ENCODE results near the gene LINC01488. TPM values are rescaled to one million over a fixed set of nuclear protein-coding genes. Genes with fewer than 3 reads are reported as not detected.

Gene LINC01488
- total RNA-seq, 1 experiment from 2014 or later: not detected

DNA sequence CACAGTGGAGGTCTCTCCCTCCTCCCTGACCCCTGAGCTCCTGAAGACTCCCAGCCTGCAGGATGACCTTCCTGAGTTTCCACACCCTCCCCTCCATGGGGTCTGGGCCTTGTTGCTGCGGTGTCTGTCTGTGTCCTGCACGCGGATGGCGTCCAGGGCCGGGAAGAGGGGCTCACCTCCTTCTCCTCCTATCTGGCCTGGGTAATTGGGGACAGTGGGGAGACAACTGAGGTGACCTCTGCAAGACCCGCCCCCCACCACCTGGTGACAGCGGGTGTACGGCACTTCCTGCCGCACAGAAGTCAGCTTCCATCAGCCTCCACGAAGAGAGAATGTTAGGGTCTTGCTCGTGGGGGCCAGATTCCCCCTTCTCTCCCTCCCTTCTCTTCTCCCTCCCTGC is 31.7 kb downstream of the LINC01488 start:
- Histone ChIP-seq H3K4me2 (no peak overlapping the region), H3F3A (ENCODE audit: insufficient read depth, low read depth) (no peaks in the 10 kb centered on the region), H3K36me3 (ENCODE audit: low read depth) (no peaks in the 10 kb centered on the region), H3K9me3 (ENCODE audit: insufficient read depth, low read depth) (peaks cover 3% of the 10 kb centered on the region; the same call in 1 of the 2 replicates), H3K9me2 (ENCODE audit: insufficient read depth) (no peaks in the 10 kb centered on the region), H3K27ac (no peak overlapping the region), H3K79me2 (ENCODE audit: low read depth) (no peaks in the 10 kb centered on the region), H4K20me1 (ENCODE audit: insufficient read depth) (no peaks in the 10 kb centered on the region), H3K4me3 (no peak overlapping the region), H2AFZ (no peak overlapping the region), H3K27me3 (ENCODE audit: insufficient read depth, low read depth) (peaks cover 12% of the 10 kb centered on the region; the same call in 1 of the 2 replicates), H3K4me1 (replicated peaks; ENCODE audit: insufficient read depth) (peaks cover 7% of the 10 kb centered on the region; the same call in 1 of the 2 replicates)
- intact Hi-C loops (cut with micrococcal nuclease; ENCODE audit: unreplicated experiment): no loop called here
- TF ChIP-seq, protein P1, sequence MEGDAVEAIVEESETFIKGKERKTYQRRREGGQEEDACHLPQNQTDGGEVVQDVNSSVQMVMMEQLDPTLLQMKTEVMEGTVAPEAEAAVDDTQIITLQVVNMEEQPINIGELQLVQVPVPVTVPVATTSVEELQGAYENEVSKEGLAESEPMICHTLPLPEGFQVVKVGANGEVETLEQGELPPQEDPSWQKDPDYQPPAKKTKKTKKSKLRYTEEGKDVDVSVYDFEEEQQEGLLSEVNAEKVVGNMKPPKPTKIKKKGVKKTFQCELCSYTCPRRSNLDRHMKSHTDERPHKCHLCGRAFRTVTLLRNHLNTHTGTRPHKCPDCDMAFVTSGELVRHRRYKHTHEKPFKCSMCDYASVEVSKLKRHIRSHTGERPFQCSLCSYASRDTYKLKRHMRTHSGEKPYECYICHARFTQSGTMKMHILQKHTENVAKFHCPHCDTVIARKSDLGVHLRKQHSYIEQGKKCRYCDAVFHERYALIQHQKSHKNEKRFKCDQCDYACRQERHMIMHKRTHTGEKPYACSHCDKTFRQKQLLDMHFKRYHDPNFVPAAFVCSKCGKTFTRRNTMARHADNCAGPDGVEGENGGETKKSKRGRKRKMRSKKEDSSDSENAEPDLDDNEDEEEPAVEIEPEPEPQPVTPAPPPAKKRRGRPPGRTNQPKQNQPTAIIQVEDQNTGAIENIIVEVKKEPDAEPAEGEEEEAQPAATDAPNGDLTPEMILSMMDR (conservative IDR thresholded peaks at IDR 0.05): no peak
- no peak for TF ChIP-seq EZH2 (IDR thresholded peaks at IDR 0.05; ENCODE audit: low read depth)
- no TSS peak for BruUV-seq (replicated peaks)
- ChIA-PET POLR2A (ENCODE audit: unreplicated experiment) (no interaction called here), CTCF (no interaction called here)
- DNase-seq: no peak

DNA sequence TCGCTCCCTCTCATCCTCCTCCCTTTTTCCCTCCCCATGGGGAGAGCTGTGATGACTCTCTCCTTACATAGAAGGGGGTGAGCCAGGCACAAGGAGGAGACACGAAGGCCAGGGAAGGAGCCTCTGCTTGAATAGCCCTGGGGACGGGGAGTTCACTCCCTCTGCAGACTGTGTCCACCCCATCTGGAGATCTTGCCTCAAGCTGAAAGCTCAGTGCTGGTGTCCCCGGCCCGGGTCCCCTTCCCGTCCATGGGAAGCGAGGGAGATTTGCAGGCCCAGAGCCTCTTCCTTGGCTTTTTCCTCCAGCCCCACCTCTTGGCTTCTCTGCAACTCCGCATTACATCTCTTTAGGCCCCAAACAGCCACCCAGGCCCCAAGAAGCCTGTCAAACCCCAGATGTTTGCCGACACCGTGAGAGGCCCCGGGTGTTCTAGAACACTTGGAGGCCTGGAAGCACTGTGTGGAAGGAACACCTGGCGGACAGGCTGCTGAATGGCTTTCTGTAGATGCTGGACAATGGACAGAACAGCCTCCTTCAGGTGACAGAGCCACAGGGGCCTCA is 32.3 kb downstream of the LINC01488 start:
- no peaks in the 10 kb centered on the region for H3K36me3 ChIP-seq (ENCODE audit: low read depth)
- no peaks in the 10 kb centered on the region for H3K79me2 ChIP-seq (ENCODE audit: low read depth)
- H3K4me3 ChIP-seq: no peak overlapping the region
- POLR2A ChIA-PET (ENCODE audit: unreplicated experiment): interaction anchor here (0.5 kb wide), 1 partner anchor 66 kb away, joined by 3 read pairs; no protein-coding TSS in a partner anchor
- no peak for DNase-seq
- H3K4me1 ChIP-seq (replicated peaks; ENCODE audit: insufficient read depth): peaks cover 7% of the 10 kb centered on the region; the same call in 1 of the 2 replicates
- no peaks in the 10 kb centered on the region for H3F3A ChIP-seq (ENCODE audit: insufficient read depth, low read depth)
- BruUV-seq (replicated peaks): no TSS peak
- intact Hi-C loops (cut with micrococcal nuclease; ENCODE audit: unreplicated experiment): no loop called here
- H3K27me3 ChIP-seq (ENCODE audit: insufficient read depth, low read depth): peaks cover 18% of the 10 kb centered on the region; the same call in 1 of the 2 replicates
- H2AFZ ChIP-seq: no peak overlapping the region
- CTCF ChIA-PET: no interaction called here
- TF ChIP-seq, protein P1 (conservative IDR thresholded peaks at IDR 0.05): no peak
- no peak for TF ChIP-seq EZH2 (IDR thresholded peaks at IDR 0.05; ENCODE audit: low read depth)
- H3K9me3 ChIP-seq (ENCODE audit: insufficient read depth, low read depth): peaks cover 6% of the 10 kb centered on the region; the same call in 1 of the 2 replicates
- H3K9me2 ChIP-seq (ENCODE audit: insufficient read depth): no peaks in the 10 kb centered on the region
- no peak overlapping the region for H3K27ac ChIP-seq
- H3K4me2 ChIP-seq: no peak overlapping the region
- H4K20me1 ChIP-seq (ENCODE audit: insufficient read depth): no peaks in the 10 kb centered on the region

DNA sequence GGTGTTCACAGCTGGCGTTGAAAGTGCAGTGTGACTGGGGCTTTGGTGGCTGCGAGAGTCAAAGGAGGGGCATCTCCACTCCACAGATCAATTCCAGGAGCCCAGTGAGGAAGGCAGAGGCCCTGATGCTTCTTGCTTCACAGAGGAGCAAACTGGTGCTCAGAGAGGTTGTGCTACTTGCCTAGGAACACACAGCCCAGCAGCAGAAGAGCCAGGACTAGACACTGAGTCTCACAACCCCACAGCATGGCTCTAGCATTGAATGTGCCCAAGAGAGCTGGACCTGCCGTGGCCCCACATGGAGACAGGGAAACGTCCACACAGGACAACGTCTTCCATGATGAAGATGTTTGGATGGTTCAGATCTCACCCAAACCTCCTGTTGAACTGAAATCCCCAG is 33.3 kb downstream of the LINC01488 start:
- Histone ChIP-seq H3K27ac (no peak overlapping the region), H3F3A (ENCODE audit: insufficient read depth, low read depth) (no peaks in the 10 kb centered on the region), H3K36me3 (ENCODE audit: low read depth) (no peaks in the 10 kb centered on the region), H4K20me1 (ENCODE audit: insufficient read depth) (no peaks in the 10 kb centered on the region), H3K9me3 (ENCODE audit: insufficient read depth, low read depth) (peaks cover 6% of the 10 kb centered on the region; the same call in 1 of the 2 replicates), H3K4me2 (no peak overlapping the region), H2AFZ (no peak overlapping the region), H3K4me1 (replicated peaks; ENCODE audit: insufficient read depth) (peaks cover 7% of the 10 kb centered on the region; the same call in 1 of the 2 replicates), H3K79me2 (ENCODE audit: low read depth) (no peaks in the 10 kb centered on the region), H3K27me3 (ENCODE audit: insufficient read depth, low read depth) (peaks cover 26% of the 10 kb centered on the region; the same call in 1 of the 2 replicates), H3K4me3 (no peak overlapping the region), H3K9me2 (ENCODE audit: insufficient read depth) (no peaks in the 10 kb centered on the region)
- CTCF ChIA-PET: no interaction called here
- POLR2A ChIA-PET (ENCODE audit: unreplicated experiment): no interaction called here
- no TSS peak for BruUV-seq (replicated peaks)
- no peak for TF ChIP-seq EZH2 (IDR thresholded peaks at IDR 0.05; ENCODE audit: low read depth)
- TF ChIP-seq, protein P1 (conservative IDR thresholded peaks at IDR 0.05): no peak
- intact Hi-C loops (cut with micrococcal nuclease; ENCODE audit: unreplicated experiment): no loop called here
- no peak for DNase-seq

Measured in PC-9 (cell line).